DND-41 (cell line): Measurements from ENCODE around the gene SLC25A39.

ENCODE experiments used
- ATAC-seq: fragments of 200-7000 bp; cut with Tn5 transposase; 3 replicates; pipeline ENCODE4 v1.9.1; 2021; ENCODE audit warnings: low read depth; ENCODE audit not compliant: insufficient read depth
- DNase-seq: peaks from one replicate; pipeline ENCODE4 v3.0.0-alpha.2; 2020
- H2AFZ ChIP-seq: 2 replicates; pipeline ENCODE4 v1.6.0; 2012; ENCODE audit warnings: low read depth, low read length
- H3K27ac ChIP-seq: 2 replicates; pipeline ENCODE4 v1.5.1; 2012; ENCODE audit warnings: low read length, inconsistent platforms
- H3K27me3 ChIP-seq: fragments of 200-600 bp; sonication (generic); 2 replicates; pipeline ENCODE4 v1.6.0; 2012; ENCODE audit warnings: low read length, mild to moderate bottlenecking, inconsistent platforms; ENCODE audit not compliant: insufficient read depth, poor library complexity
- H3K36me3 ChIP-seq: 2 replicates; pipeline ENCODE4 v1.5.1; 2012; ENCODE audit warnings: low read length, inconsistent platforms; ENCODE audit not compliant: insufficient read depth
- H3K4me1 ChIP-seq: 2 replicates; pipeline ENCODE4 v1.5.1; 2012; ENCODE audit warnings: mild to moderate bottlenecking, low read length; ENCODE audit not compliant: insufficient read depth
- H3K4me2 ChIP-seq: 2 replicates; pipeline ENCODE4 v1.6.0; 2012; ENCODE audit warnings: mild to moderate bottlenecking, moderate library complexity, low read length, inconsistent platforms; ENCODE audit not compliant: insufficient read depth
- H3K4me3 ChIP-seq, 2 experiments: fragments of 200-600 bp in 1 of 2; shearing (Covaris generic) in 1 of 2; 2 replicates each; pipeline ENCODE4 v1.5.1; 2012 to 2016; ENCODE audit warnings: inconsistent platforms in 2 of 2, low read length in 2 of 2, mild to moderate bottlenecking in 2 of 2, low read depth in 1 of 2, moderate library complexity in 1 of 2
- H3K79me2 ChIP-seq: 2 replicates; pipeline ENCODE4 v1.6.0; 2012; ENCODE audit warnings: low read length, inconsistent platforms; ENCODE audit not compliant: insufficient read depth
- H3K9ac ChIP-seq: 2 replicates; pipeline ENCODE4 v1.6.0; 2012; ENCODE audit warnings: low read depth, mild to moderate bottlenecking, inconsistent platforms, low read length, moderate library complexity
- H3K9me3 ChIP-seq: 2 replicates; pipeline ENCODE4 v1.5.1; 2012; ENCODE audit warnings: low read length, moderate library complexity, mild to moderate bottlenecking, inconsistent platforms; ENCODE audit not compliant: insufficient read depth, severe bottlenecking
- H4K20me1 ChIP-seq: 2 replicates; pipeline ENCODE4 v1.6.0; 2012; ENCODE audit warnings: low read length; ENCODE audit not compliant: insufficient read depth
- CTCF ChIP-seq: IDR thresholded peaks from 2 replicates; pipeline ENCODE4 v1.5.1; 2012; ENCODE audit warnings: borderline replicate concordance, low read length, moderate library complexity, mild to moderate bottlenecking; ENCODE audit not compliant: poor library complexity, severe bottlenecking; ENCODE audit errors: extremely low read depth
- EZH2 ChIP-seq: IDR thresholded peaks from 3 replicates; pipeline ENCODE4 v1.6.1; 2012; ENCODE audit warnings: borderline replicate concordance, low read depth, mild to moderate bottlenecking, moderate library complexity, low read length, inconsistent platforms; ENCODE audit not compliant: severe bottlenecking

The SLC25A39 gene

GRCh38 chr17:44308865-44309264 lies 15.8 kb downstream of the SLC25A39 start:
- Histone ChIP-seq H3K36me3 (no peaks in the 10 kb centered on the region), H3K9me3 (no peaks in the 10 kb centered on the region), H3K27ac (no peak overlapping the region), H3K4me2 (peak overlapping the region; percentile 72), H3K9ac (no peak overlapping the region), H2AFZ (no peak overlapping the region), H3K4me3 (no peak overlapping the region), H3K79me2 (no peaks in the 10 kb centered on the region), H3K27me3 (no peaks in the 10 kb centered on the region), H3K4me1 (peaks cover 19% of the 10 kb centered on the region), H4K20me1 (peaks cover 5% of the 10 kb centered on the region; the same call in 1 of the 2 replicates)
- peak; percentile 20 for DNase-seq
- TF ChIP-seq EZH2 (no peak), CTCF (no peak)
- no peak for ATAC-seq

- H3K36me3 ChIP-seq: no peaks in the 10 kb centered on the region
- H3K4me3 ChIP-seq: peak within 1 kb of the TSS in 1 of 2 experiments; percentile 51; a peak in 2 of 4 replicates
- no peak within 1 kb of the TSS for H3K27ac ChIP-seq
- peaks cover 19% of the 10 kb centered on the region for H3K4me1 ChIP-seq
- H3K79me2 ChIP-seq: no peaks in the 10 kb centered on the region
- H3K9me3 ChIP-seq: no peaks in the 10 kb centered on the region
- TF ChIP-seq EZH2 (no peak), CTCF (no peak)
- ATAC-seq (peak; percentile 97), DNase-seq (peak; percentile 94)
- H2AFZ ChIP-seq: peak within 1 kb of the TSS; percentile 61; the same call in 1 of the 2 replicates
- H4K20me1 ChIP-seq: peaks cover 5% of the 10 kb centered on the region; the same call in 1 of the 2 replicates
- no peak within 1 kb of the TSS for H3K9ac ChIP-seq
- peak within 1 kb of the TSS; percentile 72 for H3K4me2 ChIP-seq
- no peaks in the 10 kb centered on the region for H3K27me3 ChIP-seq
These were observed 16.3 kb downstream of the SLC25A39 start, which contains the start of gene RUNDC3A for GRCh38 chr17:44308320-44308818. RUNDC3A (plus strand) TSS chr17:44308601; CDS start chr17:44308833, 232 bp downstream.

DNA sequence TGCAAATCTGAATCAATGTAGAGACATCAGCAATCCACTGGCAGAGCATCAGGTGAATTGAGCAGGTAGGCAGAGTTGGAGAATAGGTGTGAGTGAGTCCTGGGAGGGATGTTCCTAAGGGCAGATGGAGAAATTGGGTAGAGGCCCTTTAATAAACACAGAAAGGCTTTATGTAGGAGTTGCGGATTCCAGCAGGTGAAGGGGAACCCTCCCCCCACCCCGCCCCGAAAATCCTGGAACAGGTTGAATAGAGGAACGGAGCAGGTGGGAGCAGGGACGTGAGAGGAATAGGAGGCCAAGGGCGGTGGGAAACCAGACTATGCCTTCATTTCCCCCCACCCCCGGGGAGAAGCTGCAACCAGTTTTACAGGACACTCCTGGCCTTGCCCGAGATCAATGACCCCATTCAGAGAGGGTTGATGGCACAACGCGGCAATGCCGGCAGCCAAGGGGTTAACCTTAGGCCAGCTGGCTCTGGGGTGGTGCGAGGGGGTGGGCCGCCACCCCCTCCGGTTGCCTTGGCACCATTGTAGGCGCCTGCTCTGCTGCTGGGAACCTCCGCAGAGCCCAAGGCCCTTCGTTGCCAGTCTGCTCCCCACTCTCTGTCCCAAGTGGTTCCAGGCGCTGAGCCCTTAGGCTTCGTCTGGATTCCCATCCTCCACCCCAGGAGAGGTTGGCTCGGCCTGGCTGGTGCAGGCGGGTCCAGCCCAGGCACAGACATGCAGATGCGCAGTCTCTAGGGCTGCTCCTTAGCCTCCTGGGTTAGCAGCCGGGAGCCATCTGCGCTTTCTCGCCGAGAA lies 17.0 kb downstream of the SLC25A39 start:
- DNase-seq (no peak), ATAC-seq (peak; percentile 53)
- Histone ChIP-seq H3K4me2 (peak overlapping the region; percentile 72), H3K27me3 (no peaks in the 10 kb centered on the region), H3K4me1 (peaks cover 19% of the 10 kb centered on the region), H3K27ac (no peak overlapping the region), H3K4me3 (peak overlapping the region in 1 of 2 experiments; percentile 51; a peak in 2 of 4 replicates), H3K9ac (no peak overlapping the region), H3K79me2 (no peaks in the 10 kb centered on the region), H3K36me3 (no peaks in the 10 kb centered on the region), H2AFZ (no peak overlapping the region), H3K9me3 (no peaks in the 10 kb centered on the region), H4K20me1 (peaks cover 5% of the 10 kb centered on the region; the same call in 1 of the 2 replicates)
- no peak for TF ChIP-seq EZH2
- no peak for TF ChIP-seq CTCF
